ENCODE data around the gene TMEM37. TPM values are rescaled to one million over a fixed set of nuclear protein-coding genes. Genes with fewer than 3 reads are reported as not detected.

TMEM37 gene
- total and polyA plus RNA-seq, 2 of the 13 experiments (the other 11 are each of a cell fraction or from before 2014, with no cell fraction given) = 37.7 to 115 TPM

GRCh38 chr2:119407430-119408220 lies 24.0 kb upstream of the TMEM37 start (continued):
- TF ChIP-seq, protein P1, sequence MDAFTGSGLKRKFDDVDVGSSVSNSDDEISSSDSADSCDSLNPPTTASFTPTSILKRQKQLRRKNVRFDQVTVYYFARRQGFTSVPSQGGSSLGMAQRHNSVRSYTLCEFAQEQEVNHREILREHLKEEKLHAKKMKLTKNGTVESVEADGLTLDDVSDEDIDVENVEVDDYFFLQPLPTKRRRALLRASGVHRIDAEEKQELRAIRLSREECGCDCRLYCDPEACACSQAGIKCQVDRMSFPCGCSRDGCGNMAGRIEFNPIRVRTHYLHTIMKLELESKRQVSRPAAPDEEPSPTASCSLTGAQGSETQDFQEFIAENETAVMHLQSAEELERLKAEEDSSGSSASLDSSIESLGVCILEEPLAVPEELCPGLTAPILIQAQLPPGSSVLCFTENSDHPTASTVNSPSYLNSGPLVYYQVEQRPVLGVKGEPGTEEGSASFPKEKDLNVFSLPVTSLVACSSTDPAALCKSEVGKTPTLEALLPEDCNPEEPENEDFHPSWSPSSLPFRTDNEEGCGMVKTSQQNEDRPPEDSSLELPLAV (CRISPR knock-in tag; conservative IDR thresholded peaks at IDR 0.05; ENCODE audit: low read depth) = no peak
- no peak for TF ChIP-seq SIX1 (CRISPR knock-in tag; IDR thresholded peaks at IDR 0.05; ENCODE audit: borderline replicate concordance)
- no peak for TF ChIP-seq ZNF672 (CRISPR knock-in tag; IDR thresholded peaks at IDR 0.05)
- TF ChIP-seq SPEN (CRISPR knock-in tag; IDR thresholded peaks at IDR 0.05; ENCODE audit: low read depth) = no peak

DNA sequence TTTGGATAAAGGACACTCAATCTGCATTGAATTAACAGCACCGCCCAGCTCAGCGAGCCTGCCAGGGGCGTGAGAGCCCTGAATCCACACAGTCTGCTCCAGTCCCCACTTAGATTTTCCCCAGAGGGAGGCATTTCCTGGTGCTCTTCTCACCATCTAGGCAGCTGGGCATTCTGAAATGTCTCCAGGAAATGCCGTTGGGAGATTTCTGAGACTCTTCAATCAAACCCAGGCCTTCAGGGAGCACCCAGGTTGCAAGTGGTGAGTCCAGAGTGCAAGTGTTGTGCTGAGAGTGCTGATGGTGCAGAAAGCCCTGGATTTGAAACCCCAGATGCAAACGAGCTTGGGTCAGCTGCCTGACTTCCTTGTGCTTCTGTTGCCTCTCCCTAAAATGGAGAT lies 23.4 kb upstream of the TMEM37 start:
- DNase-seq (ENCODE audit: low spot score) (no peak), FAIRE-seq (no peak), ATAC-seq (peak; percentile 66)
- H3K9ac ChIP-seq (ENCODE audit: insufficient read depth, low read depth, low read length) = no peak overlapping the region
- H3K4me2 ChIP-seq (ENCODE audit: low read depth, low read length) = peak overlapping the region; percentile 34
- no peaks in the 10 kb centered on the region for H3K79me2 ChIP-seq (ENCODE audit: insufficient read depth, low read length)
- no peak overlapping the region for H3K4me3 ChIP-seq (replicated peaks in 1 of 3; ENCODE audit: insufficient read depth in 1 of 3, low read depth in 2 of 3, low read length in 3 of 3)
- H3K4me1 ChIP-seq (ENCODE audit: insufficient read depth, low read length) = peaks cover 26% of the 10 kb centered on the region
- H3K27ac ChIP-seq (ENCODE audit: extremely low read length, insufficient read depth, low read length) = no peak overlapping the region
- no peaks in the 10 kb centered on the region for H3K27me3 ChIP-seq (ENCODE audit: control insufficient read depth in 1 of 2, insufficient read depth in 2 of 2, low read length in 2 of 2)
- H4K20me1 ChIP-seq (ENCODE audit: insufficient read depth, low read length) = no peaks in the 10 kb centered on the region
- in situ Hi-C loops (cut with HindIII; ENCODE audit: extremely low pct_ligation_motif_present, low pct_unique_long_range_greater_than_20kb) = loop anchor here (5.0 kb wide), 2 partner anchors 69 to 254 kb away; no protein-coding TSS in a partner anchor
- no peaks in the 10 kb centered on the region for H3K9me3 ChIP-seq (ENCODE audit: low read length)
- CTCF ChIA-PET (ENCODE audit: low intra/inter-chr PET ratio, low total read pairs) = interaction anchor here (1.5 to 6.1 kb wide), 2 partner anchors 67 to 252 kb away, joined by 6 to 159 read pairs; no protein-coding TSS in a partner anchor
- BruUV-seq (replicated peaks) = no TSS peak
- peak overlapping the region; percentile 60 for H2AFZ ChIP-seq (ENCODE audit: low read length)
- intact Hi-C loops (cut with micrococcal nuclease; ENCODE audit: unreplicated experiment) = no loop called here
- no peaks in the 10 kb centered on the region for H3K36me3 ChIP-seq (replicated peaks in 1 of 2; ENCODE audit: control insufficient read depth in 1 of 2, insufficient read depth in 2 of 2, low read length in 2 of 2)
- POLR2A ChIA-PET = interaction anchor here (0.9 kb wide), 1 partner anchor 68 kb away, joined by 3 read pairs; no protein-coding TSS in a partner anchor
- 35% methylated on average over 5 of the region's 5 CpGs for WGBS (ENCODE audit: low lambda C conversion rate)
- TF ChIP-seq, protein P2, sequence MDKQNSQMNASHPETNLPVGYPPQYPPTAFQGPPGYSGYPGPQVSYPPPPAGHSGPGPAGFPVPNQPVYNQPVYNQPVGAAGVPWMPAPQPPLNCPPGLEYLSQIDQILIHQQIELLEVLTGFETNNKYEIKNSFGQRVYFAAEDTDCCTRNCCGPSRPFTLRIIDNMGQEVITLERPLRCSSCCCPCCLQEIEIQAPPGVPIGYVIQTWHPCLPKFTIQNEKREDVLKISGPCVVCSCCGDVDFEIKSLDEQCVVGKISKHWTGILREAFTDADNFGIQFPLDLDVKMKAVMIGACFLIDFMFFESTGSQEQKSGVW (CRISPR knock-in tag; IDR thresholded peaks at IDR 0.05; ENCODE audit: borderline replicate concordance) = no peak
- no peak for TF ChIP-seq ZSCAN29 (CRISPR knock-in tag; conservative IDR thresholded peaks at IDR 0.05)
- no peak for TF ChIP-seq ZNF672 (CRISPR knock-in tag; IDR thresholded peaks at IDR 0.05)
- TF ChIP-seq POGK (CRISPR knock-in tag; conservative IDR thresholded peaks at IDR 0.05) = no peak
- no peak for TF ChIP-seq MAFG (CRISPR knock-in tag; IDR thresholded peaks at IDR 0.05)

Measured in HepG2 (cell line).